Measurements from ENCODE around the gene WNK3.

Gene WNK3

DNA sequence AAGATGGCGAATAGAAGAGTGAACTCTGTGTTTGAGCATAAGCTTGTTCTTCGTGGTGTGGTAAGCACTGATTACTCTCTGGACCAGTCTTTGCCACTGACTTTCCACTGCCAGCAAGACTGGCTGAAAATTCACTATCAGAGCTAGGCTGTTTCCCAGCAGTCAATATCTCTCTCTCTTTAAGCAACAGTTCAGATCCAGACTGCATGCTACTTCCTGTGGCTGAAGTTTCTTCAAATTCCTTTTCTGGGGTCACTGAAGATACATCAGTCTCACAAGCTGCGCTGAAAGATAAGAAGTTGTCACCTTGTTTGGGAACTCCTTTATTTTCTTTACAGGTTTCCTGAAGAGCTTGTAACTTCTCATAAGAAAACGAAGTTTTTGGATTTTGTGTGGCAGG, 120.8 kb downstream of the WNK3 start:
- DNase-seq = no peak

GRCh38 chrX:54230435-54231148, 127.3 kb downstream of the WNK3 start:
- DNase-seq = no peak

DNA sequence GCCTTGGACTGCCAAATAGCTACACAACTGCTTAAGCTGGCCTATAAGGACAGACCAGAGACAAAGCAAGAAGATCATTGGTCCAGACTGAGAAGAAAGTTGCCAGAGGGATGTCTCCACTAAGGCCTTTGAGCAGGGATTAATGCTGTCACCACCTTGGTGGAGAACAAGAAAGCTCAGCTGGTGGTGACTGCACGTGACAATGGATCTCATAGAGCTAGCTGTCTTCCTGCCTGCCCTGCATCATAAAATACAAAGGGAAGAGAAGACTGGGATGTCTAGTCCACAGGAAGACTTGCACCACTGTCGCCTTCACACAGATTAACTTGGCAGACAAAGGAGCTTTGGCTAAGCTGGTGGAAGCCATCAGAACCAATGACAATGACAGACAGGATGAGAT, 134.3 kb downstream of the WNK3 start:
- DNase-seq = no peak

- DNase-seq = no peak
Measured at GRCh38 chrX:54213603-54214002, 144.2 kb downstream of the WNK3 start.

GRCh38 chrX:54208531-54208930, 149.3 kb downstream of the WNK3 start:
- DNase-seq = no peak

- no peak for DNase-seq
Measured at GRCh38 chrX:54198262-54198661, 159.6 kb downstream of the WNK3 start.

DNA sequence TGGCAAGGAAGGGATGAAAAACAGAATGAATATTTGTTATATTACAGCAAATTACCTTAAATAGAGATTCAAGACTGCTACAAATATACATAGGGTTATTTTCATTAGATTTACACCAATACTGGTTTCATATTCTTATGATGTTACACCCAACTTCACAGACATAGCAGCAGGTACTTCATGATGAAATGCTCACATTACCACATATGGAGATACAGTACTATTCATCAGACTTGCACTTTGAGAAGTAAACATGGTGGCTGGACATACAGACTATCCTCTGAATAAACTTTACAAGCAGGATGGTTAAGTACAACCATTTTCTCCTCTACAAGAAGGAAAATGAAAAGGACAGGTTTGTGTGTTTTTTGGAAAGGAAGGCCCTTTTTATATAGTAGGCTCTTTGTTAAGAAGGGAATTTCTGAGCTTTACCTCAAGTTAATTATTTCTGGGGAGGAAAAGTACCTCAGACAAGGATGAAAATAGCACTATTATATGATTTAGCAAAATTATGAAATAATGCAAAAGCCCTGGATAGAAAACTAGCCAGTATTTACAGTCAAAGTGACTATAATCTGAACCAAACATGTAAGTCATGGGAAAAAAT, 162.8 kb downstream of the WNK3 start:
- DNase-seq = no peak

GRCh38 chrX:54193085-54193821, 164.6 kb downstream of the WNK3 start:
- DNase-seq = no peak

DNA sequence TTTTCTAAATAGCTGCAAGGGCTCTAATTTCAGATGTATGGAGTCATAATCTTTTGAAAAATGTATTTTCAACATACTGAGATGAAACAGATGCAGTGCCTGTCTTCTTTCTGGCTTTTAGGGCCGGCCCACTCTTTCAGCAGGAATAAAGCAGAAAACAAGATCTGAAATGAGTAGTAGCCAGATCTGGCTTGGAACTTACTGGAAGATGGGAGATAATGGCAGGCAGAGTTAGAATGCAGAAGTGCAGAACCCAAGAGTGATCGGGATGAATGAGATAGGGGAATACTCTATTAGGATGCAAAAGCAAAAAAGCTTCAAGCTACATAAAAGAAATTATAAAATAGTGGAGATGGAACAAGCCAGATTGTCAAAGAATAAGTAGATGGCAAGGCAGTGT, 173.4 kb downstream of the WNK3 start:
- DNase-seq = no peak

GRCh38 chrX:54182864-54183613, 174.8 kb downstream of the WNK3 start, which contains the start of gene FAM120C:
Gene FAM120C, minus strand, starts transcription at chrX:54183254. Its CDS starts 56 bp downstream, at chrX:54183198.
- peak; percentile 43 for DNase-seq

GRCh38 chrX:54182194-54182863, 175.5 kb downstream of the WNK3 start:
- peak; percentile 41 for DNase-seq

- no peak for DNase-seq
Measured at GRCh38 chrX:54181202-54181953, 176.5 kb downstream of the WNK3 start.

- no peak for DNase-seq
Measured at GRCh38 chrX:54180403-54180802, 177.4 kb downstream of the WNK3 start.

DNA sequence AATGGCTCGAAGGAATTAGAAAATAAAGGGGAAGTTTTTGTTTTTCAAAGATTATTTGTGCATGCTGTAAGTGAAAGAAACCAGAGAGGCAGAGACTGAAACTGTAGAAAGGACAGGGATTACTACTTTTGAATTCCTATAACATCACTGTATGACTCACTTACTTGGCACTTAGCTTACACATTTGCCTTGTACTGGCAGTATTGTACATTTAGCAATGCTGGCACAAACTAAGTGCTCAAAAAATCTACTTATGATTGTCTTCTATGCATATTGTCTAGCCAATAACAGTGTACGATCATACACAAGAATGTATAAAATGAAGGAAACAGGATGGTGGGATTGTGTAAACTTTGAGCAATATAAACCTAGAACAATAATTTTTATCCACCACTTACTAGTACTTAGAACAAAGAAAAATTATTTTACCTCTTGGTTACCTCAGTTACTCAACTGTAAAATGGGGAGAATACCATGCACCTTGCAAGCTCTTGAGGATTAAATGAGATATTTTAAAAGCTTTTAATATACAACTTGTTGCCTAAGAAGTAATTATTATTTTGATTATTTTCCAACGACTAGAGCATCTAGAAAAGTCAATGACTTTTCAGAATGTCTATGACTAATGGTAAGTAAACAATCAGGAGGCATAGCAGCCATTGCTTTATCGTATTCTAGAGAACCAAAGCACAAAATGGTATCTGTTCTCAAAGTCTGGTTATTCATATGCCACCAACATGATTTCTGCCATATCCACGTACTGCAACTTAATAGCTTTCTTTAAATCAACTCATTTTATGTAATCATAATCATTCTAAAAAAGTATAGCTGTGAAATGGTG, 179.5 kb downstream of the WNK3 start:
- DNase-seq = no peak

DNA sequence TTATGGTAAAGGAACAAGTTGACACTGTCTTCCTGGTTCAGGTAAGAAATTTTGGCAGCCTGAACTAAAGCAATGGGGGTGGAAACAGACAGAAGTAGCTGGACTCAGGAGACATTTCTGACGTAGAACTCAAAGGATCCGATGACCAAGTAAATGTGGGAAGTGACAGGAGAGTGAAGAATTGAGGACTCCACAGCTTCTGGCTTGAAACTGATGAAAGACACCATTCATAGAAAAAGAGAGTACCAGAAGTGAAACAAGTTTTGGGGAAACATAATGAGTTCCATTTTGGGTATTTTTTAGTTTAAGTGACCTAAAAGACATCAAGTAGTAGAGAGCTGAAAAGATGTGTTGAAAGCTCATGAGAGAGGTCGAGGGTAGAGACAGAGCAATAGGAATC, 180.5 kb downstream of the WNK3 start:
- no peak for DNase-seq

DNA sequence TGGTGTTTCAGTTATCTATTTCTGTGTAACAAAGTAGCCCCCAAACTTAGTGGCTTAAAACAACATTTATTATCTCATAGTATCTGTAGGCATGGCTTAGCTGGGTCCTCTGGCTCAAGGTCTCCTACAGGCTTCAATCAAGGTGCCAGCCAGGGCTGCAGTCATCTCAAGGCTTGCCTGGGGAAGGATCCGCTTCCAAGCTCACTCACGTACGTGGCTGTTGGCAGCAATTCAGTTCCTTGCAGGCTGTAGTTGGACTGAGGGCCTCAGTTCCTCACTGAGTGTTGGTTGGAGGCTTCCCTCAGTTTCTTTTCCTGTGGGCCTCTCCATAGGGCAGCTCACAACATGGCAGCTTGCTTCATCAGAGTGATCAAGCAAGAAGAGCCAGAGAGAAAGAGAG, 184.1 kb downstream of the WNK3 start:
- no peak for DNase-seq

GRCh38 chrX:54172455-54172854, 185.4 kb downstream of the WNK3 start:
- DNase-seq = no peak

- DNase-seq = no peak
Measured at GRCh38 chrX:54171527-54172250, 186.2 kb downstream of the WNK3 start.

DNA sequence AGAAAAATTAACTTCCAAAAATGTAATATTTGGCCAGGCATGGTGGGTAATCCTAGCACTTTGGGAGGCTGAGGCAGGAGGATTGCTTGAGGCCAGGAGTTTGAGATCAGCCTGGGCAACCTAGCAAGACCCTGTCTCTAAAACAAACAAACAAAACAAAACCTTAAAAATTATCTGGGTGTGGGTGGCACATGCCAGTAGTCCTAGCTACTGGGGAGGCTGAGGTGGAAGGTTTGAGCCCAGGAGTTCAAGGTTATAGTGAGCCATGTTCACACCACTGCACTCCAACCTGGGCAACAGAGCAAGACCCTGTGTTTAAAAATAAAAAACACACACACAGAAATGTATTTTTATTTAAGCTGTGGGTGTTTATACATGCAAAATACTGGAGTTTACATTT, 186.8 kb downstream of the WNK3 start:
- no peak for DNase-seq

DNA sequence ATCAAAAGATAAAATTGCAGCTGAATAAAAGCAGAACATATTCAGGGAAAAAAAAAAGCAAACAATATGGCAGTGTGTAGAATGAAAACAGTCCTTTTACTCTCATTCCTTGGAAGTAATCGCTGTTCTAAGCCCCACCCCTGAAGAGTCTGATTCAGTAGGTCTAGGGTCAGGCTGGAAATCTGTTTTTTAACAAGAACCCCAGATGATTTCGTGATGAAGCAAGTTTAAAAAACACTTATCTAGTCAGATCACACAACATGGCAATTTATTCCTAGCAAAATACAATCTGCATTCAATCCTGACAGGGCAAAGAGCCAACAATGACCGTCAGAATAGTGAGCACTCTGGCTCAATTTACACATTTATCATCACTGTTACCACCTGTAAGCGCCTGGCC, 190.9 kb downstream of the WNK3 start:
- DNase-seq = no peak
